Measurements from ENCODE around the gene ZBTB48.

DNA sequence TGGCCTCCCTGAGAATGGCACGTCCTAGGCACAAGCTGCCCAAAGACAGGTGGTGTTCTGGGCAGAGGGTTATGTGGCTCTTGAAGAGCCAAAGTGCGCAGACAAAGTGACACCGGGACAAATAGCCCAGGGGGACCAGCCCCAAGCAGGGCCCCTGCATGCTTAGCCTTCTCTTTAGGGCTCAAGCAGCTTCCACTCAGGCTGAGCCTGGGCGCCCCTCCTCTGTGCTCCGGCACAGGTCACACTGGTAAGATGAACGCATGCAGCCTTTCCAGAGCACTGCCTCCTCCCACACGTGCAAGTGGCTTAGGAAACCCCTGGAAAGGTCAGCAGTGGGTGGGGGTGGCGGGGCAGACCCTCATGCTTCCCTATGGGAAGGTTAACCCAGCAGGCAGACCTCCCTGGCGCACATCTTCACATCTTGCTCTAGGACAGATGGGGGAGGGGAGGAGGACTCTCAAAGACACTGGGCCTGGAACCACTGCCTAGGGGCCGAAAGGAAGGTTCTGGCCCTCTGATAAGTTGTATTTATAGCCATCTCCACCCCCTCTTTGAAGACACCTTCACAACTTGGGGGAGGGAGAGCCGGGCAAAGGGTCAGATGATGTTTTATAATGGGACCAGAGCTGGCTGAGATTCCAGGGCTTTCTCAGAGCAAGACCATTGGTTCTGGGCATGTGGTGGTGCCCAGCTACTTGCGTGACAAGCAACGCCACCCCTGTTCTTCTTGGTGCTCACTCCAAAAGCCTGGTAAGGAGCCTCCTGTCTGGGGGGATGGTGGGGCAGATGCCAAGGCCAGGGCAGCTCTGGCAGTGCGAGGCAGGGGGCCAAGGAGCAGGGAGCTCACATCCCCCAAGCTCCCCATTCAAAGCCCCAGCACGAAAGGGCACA lies 17.3 kb downstream of the ZBTB48 start:
- TF ChIP-seq, protein P1, sequence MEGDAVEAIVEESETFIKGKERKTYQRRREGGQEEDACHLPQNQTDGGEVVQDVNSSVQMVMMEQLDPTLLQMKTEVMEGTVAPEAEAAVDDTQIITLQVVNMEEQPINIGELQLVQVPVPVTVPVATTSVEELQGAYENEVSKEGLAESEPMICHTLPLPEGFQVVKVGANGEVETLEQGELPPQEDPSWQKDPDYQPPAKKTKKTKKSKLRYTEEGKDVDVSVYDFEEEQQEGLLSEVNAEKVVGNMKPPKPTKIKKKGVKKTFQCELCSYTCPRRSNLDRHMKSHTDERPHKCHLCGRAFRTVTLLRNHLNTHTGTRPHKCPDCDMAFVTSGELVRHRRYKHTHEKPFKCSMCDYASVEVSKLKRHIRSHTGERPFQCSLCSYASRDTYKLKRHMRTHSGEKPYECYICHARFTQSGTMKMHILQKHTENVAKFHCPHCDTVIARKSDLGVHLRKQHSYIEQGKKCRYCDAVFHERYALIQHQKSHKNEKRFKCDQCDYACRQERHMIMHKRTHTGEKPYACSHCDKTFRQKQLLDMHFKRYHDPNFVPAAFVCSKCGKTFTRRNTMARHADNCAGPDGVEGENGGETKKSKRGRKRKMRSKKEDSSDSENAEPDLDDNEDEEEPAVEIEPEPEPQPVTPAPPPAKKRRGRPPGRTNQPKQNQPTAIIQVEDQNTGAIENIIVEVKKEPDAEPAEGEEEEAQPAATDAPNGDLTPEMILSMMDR (IDR thresholded peaks at IDR 0.05; ENCODE audit: insufficient read depth, low read length): no peak
- TF ChIP-seq POLR2AphosphoS5 (IDR thresholded peaks at IDR 0.05; ENCODE audit: low read depth): no peak
- TF ChIP-seq, protein P2, sequence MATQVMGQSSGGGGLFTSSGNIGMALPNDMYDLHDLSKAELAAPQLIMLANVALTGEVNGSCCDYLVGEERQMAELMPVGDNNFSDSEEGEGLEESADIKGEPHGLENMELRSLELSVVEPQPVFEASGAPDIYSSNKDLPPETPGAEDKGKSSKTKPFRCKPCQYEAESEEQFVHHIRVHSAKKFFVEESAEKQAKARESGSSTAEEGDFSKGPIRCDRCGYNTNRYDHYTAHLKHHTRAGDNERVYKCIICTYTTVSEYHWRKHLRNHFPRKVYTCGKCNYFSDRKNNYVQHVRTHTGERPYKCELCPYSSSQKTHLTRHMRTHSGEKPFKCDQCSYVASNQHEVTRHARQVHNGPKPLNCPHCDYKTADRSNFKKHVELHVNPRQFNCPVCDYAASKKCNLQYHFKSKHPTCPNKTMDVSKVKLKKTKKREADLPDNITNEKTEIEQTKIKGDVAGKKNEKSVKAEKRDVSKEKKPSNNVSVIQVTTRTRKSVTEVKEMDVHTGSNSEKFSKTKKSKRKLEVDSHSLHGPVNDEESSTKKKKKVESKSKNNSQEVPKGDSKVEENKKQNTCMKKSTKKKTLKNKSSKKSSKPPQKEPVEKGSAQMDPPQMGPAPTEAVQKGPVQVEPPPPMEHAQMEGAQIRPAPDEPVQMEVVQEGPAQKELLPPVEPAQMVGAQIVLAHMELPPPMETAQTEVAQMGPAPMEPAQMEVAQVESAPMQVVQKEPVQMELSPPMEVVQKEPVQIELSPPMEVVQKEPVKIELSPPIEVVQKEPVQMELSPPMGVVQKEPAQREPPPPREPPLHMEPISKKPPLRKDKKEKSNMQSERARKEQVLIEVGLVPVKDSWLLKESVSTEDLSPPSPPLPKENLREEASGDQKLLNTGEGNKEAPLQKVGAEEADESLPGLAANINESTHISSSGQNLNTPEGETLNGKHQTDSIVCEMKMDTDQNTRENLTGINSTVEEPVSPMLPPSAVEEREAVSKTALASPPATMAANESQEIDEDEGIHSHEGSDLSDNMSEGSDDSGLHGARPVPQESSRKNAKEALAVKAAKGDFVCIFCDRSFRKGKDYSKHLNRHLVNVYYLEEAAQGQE (IDR thresholded peaks at IDR 0.05; ENCODE audit: insufficient replicate concordance, low read depth): no peak
- TF ChIP-seq GABPA (IDR thresholded peaks at IDR 0.05; ENCODE audit: low read depth): no peak
- no peak for TF ChIP-seq SPI1 (IDR thresholded peaks at IDR 0.05; ENCODE audit: borderline replicate concordance, low read depth)

All from HL-60 (cell line).